ENCODE data around the gene LRCH2. TPM values are rescaled to one million over a fixed set of nuclear protein-coding genes. Genes with fewer than 3 reads are reported as not detected.

The LRCH2 gene
- total RNA-seq, 1 experiment from 2014 or later = 0.11 TPM

DNA sequence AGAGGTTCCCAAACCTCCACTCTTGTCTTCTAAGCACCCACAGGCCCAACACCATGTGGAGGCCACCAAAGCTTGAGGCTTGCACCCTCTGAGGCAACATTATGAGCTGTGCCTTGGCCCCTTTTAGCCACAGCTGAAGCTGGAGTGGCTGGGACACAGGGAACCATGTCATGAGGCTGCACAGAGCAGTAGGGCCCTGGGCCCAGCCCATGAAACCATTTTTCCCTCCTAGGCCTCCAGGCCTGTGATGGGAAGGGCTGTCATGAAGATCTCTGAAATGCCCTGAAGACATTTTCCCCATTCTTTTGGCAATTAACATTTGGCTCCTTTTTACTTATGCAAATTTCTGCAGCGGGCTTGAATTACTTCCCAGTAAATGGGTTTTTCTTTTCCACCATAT lies 29.9 kb downstream of the LRCH2 start:
- no peak overlapping the region for H3K4me2 ChIP-seq (ENCODE audit: low read length)
- H3K9me3 ChIP-seq (ENCODE audit: low read length) = no peaks in the 10 kb centered on the region
- TF ChIP-seq, protein P1, sequence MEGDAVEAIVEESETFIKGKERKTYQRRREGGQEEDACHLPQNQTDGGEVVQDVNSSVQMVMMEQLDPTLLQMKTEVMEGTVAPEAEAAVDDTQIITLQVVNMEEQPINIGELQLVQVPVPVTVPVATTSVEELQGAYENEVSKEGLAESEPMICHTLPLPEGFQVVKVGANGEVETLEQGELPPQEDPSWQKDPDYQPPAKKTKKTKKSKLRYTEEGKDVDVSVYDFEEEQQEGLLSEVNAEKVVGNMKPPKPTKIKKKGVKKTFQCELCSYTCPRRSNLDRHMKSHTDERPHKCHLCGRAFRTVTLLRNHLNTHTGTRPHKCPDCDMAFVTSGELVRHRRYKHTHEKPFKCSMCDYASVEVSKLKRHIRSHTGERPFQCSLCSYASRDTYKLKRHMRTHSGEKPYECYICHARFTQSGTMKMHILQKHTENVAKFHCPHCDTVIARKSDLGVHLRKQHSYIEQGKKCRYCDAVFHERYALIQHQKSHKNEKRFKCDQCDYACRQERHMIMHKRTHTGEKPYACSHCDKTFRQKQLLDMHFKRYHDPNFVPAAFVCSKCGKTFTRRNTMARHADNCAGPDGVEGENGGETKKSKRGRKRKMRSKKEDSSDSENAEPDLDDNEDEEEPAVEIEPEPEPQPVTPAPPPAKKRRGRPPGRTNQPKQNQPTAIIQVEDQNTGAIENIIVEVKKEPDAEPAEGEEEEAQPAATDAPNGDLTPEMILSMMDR (conservative IDR thresholded peaks at IDR 0.05; ENCODE audit: low read depth, low read length) = no peak
- no TSS peak for BruUV-seq (replicated peaks)
- H3K36me3 ChIP-seq (ENCODE audit: low read depth, low read length) = no peaks in the 10 kb centered on the region
- no peaks in the 10 kb centered on the region for H3K4me1 ChIP-seq (ENCODE audit: insufficient read depth, low read length)
- CTCF ChIA-PET = no interaction called here
- H3K9me2 ChIP-seq (replicated peaks; ENCODE audit: low read length) = no peaks in the 10 kb centered on the region
- H3K79me2 ChIP-seq (ENCODE audit: low read length) = no peaks in the 10 kb centered on the region
- H3K4me3 ChIP-seq (ENCODE audit: low read length) = no peak overlapping the region
- no peaks in the 10 kb centered on the region for H3F3A ChIP-seq (ENCODE audit: low read length, unreplicated experiment)
- H2AFZ ChIP-seq (ENCODE audit: low read length) = no peak overlapping the region
- no peak for DNase-seq
- no peaks in the 10 kb centered on the region for H3K27me3 ChIP-seq (ENCODE audit: low read length)
- H3K27ac ChIP-seq (ENCODE audit: low read length) = no peak overlapping the region
- POLR2A ChIA-PET (ENCODE audit: unreplicated experiment) = no interaction called here
- no peak for ATAC-seq
- intact Hi-C loops (cut with micrococcal nuclease) = no loop called here
- H3K9ac ChIP-seq (ENCODE audit: low read length) = no peak overlapping the region
- no peaks in the 10 kb centered on the region for H4K20me1 ChIP-seq (ENCODE audit: low read length)

DNA sequence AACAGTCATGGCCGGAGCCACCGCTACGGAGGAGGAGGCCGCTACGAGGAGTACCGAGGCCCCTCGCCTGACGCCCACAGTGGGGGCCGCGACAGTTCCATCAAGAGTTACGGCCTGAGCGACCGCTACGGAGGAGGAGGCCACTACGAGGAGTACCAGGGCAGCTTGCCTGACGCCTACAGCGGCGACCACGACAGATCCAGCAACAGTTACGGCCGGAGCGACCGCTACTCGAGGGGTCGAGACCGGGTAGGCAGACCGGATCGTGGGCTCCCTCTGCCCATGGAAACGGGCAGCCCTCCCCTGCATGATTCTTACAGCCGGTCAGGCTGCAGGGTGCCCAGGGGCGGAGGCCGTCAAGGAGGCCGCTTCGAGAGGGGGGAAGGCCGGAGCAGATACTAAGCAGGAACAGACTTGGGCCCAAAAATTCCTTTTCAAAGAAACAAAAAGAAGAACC lies 41.6 kb downstream of the LRCH2 start:
- ATAC-seq = no peak
- H3K9me3 ChIP-seq (ENCODE audit: low read length) = no peaks in the 10 kb centered on the region
- H3K4me3 ChIP-seq (ENCODE audit: low read length) = no peak overlapping the region
- no peaks in the 10 kb centered on the region for H3K79me2 ChIP-seq (ENCODE audit: low read length)
- ChIA-PET CTCF (no interaction called here), POLR2A (ENCODE audit: unreplicated experiment) (no interaction called here)
- no peak overlapping the region for H2AFZ ChIP-seq (ENCODE audit: low read length)
- H3K4me1 ChIP-seq (ENCODE audit: insufficient read depth, low read length) = no peaks in the 10 kb centered on the region
- H3K27ac ChIP-seq (ENCODE audit: low read length) = no peak overlapping the region
- H4K20me1 ChIP-seq (ENCODE audit: low read length) = no peaks in the 10 kb centered on the region
- H3F3A ChIP-seq (ENCODE audit: low read length, unreplicated experiment) = no peaks in the 10 kb centered on the region
- H3K27me3 ChIP-seq (ENCODE audit: low read length) = no peaks in the 10 kb centered on the region
- no peaks in the 10 kb centered on the region for H3K9me2 ChIP-seq (replicated peaks; ENCODE audit: low read length)
- H3K36me3 ChIP-seq (ENCODE audit: low read depth, low read length) = no peaks in the 10 kb centered on the region
- intact Hi-C loops (cut with micrococcal nuclease) = no loop called here
- no peak for DNase-seq
- no peak overlapping the region for H3K9ac ChIP-seq (ENCODE audit: low read length)
- TF ChIP-seq EZH2phosphoT487 (IDR thresholded peaks at IDR 0.05; ENCODE audit: borderline replicate concordance, low read length) = no peak
- TF ChIP-seq EZH2 (IDR thresholded peaks at IDR 0.05; ENCODE audit: low read length, unreplicated experiment) = no peak
- TF ChIP-seq, protein P1 (conservative IDR thresholded peaks at IDR 0.05; ENCODE audit: low read depth, low read length) = no peak
- BruUV-seq (replicated peaks) = no TSS peak
- no peak overlapping the region for H3K4me2 ChIP-seq (ENCODE audit: low read length)

DNA sequence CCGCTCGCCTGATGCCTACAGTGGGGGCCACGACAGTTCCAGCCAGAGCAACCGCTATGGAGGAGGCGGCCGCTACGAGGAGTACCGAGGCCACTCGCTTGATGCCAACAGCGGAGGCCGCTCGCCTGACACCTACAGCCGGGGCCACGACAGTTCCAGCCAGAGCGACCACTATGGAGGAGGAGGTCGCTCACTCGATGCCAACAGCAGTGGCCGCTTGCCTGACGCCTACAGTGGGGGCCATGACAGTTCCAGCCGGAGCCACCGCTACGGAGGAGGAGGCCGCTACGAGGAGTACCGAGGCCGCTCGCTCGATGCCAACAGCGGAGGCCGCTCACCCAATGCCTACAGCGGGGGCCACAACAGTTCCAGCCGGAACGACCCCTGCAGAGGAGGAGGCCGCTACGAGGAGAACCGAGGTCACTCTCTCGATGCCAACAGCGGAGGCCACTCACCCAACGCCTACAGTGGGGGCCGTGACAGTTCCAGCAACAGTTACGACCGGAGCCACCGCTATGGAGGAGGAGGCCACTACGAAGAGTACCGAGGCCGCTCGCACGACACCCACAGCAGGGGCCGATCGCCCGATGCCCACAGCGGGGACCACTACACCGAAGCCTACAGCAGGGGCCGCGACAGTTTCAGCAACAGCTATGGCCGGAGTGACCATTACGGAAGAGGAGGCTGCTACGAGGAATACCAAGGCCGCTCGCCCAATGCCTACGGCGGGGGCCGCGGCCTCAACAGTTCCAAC lies 42.2 kb downstream of the LRCH2 start:
- H3K4me1 ChIP-seq (ENCODE audit: insufficient read depth, low read length) = no peaks in the 10 kb centered on the region
- H3K36me3 ChIP-seq (ENCODE audit: low read depth, low read length) = no peaks in the 10 kb centered on the region
- H3F3A ChIP-seq (ENCODE audit: low read length, unreplicated experiment) = no peaks in the 10 kb centered on the region
- no peak for DNase-seq
- H3K79me2 ChIP-seq (ENCODE audit: low read length) = no peaks in the 10 kb centered on the region
- ChIA-PET CTCF (no interaction called here), POLR2A (ENCODE audit: unreplicated experiment) (no interaction called here)
- TF ChIP-seq, protein P1 (conservative IDR thresholded peaks at IDR 0.05; ENCODE audit: low read depth, low read length) = no peak
- no peak for TF ChIP-seq EZH2 (IDR thresholded peaks at IDR 0.05; ENCODE audit: low read length, unreplicated experiment)
- TF ChIP-seq EZH2phosphoT487 (IDR thresholded peaks at IDR 0.05; ENCODE audit: borderline replicate concordance, low read length) = no peak
- no peaks in the 10 kb centered on the region for H3K27me3 ChIP-seq (ENCODE audit: low read length)
- H3K4me3 ChIP-seq (ENCODE audit: low read length) = no peak overlapping the region
- no peak overlapping the region for H3K9ac ChIP-seq (ENCODE audit: low read length)
- no peaks in the 10 kb centered on the region for H3K9me2 ChIP-seq (replicated peaks; ENCODE audit: low read length)
- no TSS peak for BruUV-seq (replicated peaks)
- no peak overlapping the region for H2AFZ ChIP-seq (ENCODE audit: low read length)
- H4K20me1 ChIP-seq (ENCODE audit: low read length) = no peaks in the 10 kb centered on the region
- ATAC-seq = no peak
- H3K9me3 ChIP-seq (ENCODE audit: low read length) = no peaks in the 10 kb centered on the region
- intact Hi-C loops (cut with micrococcal nuclease) = no loop called here
- H3K4me2 ChIP-seq (ENCODE audit: low read length) = no peak overlapping the region
- no peak overlapping the region for H3K27ac ChIP-seq (ENCODE audit: low read length)
